Stimulated activated CD4-positive, alpha-beta T cell treated with anti-CD3 and anti-CD28 coated beads, TNF-alpha, amount 100 ng/mL, for 48 hours (primary cell): Measurements from ENCODE around the gene SDK2.

Source experiments
- DNase-seq, 3 donors: peaks; one replicate each; pipeline ENCODE4 v3.0.0-alpha.2; 2020; ENCODE audit warnings: low read depth in 3 of 3

Gene SDK2

DNA sequence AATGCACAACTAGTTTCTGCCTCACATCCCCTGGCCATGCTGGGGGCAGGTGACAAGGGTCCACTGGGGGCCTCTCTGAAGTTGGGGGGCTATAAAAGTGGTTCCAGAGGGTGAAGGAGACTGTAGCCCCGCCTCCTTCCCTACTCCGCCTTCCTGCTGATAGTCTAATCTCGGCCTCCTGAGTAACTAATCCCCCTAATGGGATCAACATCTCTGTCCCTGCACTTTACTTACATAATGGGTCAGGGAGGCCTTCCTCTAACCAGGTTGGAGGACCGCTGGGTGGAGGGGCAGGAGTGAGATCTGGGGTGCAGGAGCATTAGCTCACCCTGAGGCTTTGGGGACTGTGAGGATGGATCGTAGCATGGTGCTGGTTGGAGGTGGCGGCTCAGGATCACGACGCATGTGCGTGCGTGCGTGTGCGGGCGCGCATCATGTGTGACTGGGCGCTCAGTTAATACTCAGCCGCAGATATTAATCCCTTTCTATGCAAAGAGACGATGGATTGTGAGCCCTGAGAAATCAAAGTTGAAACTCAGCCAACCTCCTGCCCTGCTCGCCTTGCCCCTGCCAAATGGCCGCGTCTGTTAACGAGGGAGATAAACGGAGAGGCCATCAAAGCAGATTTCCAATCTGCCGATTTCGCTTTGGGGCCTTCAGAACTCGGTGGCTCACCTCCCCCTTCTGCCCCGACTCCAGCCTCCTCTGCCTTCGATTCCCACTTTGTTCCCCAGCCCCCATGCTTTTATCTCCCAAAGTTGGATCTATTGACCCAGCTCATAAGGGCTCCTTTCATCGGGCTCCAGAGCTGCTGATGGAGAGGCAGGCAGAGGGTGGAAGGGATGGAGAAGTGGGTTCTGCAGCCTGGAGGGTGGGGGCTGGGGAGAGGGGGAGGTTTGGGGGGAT lies 107.3 kb downstream of the SDK2 start:
- DNase-seq: no peak

DNA sequence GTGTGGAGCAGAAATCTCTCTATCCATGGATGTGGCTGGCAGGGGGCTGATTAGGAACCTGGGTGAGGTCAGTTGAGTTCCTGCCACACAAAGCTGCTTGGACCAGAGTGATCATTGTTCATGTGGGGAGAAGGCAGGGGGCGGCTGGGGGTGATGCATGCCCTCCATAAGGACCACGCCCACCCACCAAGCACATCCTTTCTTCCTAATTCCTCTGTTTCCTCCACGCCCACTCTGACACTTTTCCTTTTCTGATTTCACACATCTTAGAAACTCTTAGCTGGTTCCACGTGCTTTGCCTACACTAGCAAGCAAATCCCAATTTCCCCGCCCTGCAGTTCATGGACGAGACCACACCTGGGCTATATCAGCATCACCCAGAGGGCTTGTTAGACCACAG lies 108.5 kb downstream of the SDK2 start:
- DNase-seq: no peak

DNA sequence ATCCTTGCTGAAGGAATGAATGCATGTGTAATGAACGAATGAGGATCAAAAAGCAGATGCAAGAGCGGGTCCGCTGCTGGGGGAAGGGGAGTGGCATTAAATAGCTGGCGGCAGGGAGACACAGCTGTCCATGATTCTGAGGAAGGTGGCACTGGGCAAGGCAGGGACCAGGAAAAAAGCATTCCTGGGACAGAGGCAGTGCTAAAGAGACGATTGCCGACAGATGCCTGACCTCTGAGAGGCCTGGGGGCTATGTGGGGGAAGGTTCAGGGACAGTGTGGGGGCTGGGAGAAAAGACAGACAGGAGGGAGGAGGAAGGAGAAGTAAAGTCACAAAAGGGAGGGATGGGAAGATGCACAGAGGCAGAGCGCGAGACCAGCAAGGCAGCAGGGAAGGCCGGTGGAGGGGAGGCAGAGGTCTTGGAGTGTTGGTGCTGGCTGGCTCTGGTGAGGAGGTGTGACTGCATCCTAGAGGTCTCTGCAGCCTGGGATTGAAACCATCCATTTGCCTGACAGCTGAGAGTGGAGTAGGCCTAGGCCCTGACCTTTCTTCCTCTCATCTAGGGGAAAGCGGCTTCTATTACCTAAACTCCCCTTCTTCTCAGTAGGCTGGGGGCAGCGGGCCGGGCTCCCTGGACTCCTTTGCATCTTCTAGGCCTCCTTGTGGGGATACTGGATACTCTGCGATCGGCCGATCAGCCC lies 109.9 kb downstream of the SDK2 start:
- DNase-seq: no peak

DNA sequence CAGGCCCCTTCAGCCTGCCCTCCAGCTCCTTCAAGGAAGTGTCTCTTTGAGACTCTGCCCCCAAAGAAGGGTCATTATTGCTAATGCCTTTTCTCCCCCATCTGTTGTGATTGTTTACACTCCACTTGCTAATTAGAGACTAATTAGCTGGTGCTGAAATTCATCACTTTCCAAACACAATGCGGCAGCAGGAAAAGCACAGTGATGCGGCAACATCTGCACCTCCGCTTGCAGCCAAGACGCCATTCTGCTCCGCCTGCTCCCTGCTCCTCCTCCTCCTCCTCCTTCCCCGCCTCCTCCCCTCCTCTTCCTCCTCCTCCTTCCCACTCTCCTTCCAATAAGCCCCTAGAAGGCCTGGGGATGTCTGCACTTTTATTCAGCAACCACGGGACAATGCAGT lies 110.5 kb downstream of the SDK2 start:
- DNase-seq: no peak

DNA sequence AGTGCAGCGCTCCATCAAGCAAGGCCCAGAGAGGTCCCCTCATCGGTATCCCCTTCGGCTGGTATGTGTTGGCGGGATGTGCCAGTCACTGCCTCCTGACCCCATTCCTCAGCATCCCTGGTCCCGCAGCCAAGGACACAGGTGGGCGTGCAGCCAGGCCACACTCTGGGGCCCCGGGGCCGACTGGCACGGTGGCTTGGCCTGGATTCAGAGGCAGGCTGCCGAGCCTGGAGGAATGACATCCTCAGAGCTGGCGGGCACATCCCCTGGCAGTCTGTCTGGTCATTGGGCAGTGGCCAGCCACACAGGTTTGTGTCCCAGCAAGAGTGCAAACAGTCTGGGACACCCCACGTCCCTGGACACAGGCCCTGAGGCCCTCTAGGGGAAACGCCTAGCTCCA lies 111.1 kb downstream of the SDK2 start:
- DNase-seq: no peak

DNA sequence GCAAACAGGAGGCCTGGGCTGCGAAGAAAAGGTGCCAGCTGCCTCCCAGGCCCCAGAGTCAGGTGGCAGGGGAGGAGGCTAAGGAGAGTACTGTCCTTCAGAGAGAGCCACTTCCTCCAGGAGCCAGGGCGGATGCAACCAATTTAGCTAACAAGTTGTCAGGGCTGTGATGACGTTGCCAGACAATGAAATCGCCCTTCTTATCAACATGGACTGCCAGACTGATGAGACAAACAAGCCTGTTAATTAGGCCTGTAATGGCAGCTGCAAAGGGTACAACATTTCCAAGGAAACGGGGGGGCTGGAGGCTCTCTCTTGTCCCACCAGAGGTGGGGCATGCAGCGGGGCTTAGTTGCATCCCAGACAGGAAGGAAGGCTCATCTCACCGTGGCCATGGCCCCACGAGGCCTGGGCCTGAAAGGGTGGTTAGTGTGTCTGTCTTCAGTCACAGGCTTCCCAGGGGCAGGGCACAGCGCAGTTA lies 111.8 kb downstream of the SDK2 start:
- DNase-seq: no peak

DNA sequence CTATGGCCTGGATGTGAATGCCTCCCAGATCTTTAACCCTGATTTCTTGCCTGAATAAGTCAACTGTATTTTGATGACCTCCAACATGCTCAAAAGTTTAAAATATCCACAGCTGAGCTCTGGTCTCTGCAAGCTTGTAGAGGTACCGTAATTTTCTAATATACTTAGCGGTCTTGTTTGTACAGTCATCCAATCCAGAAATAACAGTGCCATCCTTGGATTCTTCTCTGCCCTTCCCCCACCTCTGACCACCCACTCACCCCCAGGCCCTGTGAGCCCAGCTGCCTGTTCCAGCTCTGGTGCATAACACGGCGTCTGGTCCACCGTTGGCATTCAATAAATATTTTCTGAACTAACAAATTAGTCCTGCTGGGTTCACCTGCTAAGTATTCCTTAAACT lies 113.1 kb downstream of the SDK2 start:
- DNase-seq: no peak

DNA sequence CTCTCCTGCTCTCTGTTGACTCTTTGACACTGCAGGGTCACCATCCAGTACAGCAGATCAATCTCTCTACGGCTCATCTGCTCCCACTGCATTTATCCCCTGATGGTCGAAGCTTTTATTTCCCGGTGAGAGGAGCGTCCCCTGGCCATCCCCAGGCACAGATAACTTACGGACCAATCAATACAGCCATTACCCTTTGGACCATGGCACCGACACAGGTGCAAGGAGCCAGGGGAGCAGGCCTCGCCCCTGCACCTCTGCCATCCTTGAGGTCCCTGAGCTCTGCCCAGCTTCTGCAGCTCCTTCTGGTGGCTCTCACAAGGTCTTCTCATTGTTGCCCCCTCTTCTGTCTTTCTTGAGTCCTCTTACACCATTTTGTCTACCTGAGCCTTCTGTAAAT lies 115.6 kb downstream of the SDK2 start:
- DNase-seq: no peak

DNA sequence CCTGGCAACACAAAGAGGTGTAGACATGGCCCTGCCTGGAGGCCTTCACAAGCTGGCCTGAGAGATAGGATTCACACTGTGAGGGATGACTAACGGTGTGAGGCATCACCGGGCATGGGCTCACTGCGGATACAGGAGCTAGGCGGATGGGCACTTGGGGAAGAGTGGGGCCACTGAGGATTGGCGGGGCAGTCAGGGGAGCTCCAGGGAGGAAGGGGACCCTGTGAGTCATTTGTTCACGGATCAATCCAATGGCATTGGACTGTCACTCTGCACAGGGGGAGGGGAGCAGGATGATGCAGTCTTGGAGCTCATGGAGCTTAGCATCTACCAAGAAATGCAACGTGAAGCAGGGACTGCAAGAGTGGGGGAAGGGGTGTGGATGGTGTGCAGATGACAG lies 117.3 kb downstream of the SDK2 start:
- DNase-seq: no peak

DNA sequence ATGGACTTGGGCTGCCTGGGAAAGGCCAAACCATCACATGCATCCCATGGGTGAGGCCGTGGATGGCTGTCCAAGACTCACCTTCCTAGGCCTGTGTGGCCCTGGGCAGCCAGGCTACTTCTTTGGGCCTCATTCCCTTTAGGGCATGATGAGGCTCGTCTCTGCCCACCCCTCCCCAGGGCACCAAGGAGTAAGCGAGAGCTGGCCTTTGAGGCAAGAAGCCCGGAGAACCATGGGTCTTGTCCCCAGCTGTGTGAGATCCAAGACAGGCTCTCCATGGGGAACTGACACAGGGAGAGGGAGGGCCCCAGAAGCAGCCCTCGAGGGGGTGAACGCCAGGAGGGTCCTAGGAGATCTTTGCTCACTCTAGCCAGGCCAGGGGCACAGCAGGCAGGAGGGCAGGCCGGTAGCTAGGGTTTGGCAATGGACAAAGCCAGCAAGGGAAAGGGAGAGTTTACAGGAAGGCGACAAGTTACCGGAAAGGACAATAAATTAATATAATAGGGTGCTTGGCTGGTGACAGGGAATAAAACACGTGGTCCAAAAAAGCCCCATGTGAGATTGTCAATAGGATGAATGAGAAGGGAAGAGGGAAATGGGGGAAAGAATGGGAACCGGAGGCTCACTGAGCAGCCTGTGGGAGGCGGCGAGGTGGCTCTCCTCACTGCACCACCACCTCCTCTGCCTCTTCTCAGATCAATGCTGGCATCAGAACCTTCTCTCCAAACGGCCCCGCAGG lies 119.1 kb downstream of the SDK2 start:
- no peak for DNase-seq

DNA sequence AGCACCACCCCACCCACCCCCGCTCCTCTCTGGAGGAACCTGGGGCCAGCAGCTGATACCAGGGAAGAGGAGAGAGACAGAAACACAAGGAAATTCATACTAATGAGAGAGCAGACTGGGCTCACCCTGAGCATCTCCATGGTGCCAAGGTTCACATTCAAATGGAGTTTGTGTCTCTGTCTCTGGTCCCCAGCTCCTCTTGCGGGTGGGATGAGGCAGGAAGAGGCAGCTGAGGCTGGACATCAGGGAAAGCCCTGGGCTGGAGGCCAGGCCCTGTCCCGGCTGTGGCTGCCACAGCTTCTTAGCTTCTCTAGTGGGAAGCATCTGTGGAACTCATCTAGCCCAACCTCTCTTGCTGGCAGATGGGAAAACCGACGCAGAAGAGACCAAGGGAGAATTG lies 121.5 kb downstream of the SDK2 start:
- DNase-seq: no peak

DNA sequence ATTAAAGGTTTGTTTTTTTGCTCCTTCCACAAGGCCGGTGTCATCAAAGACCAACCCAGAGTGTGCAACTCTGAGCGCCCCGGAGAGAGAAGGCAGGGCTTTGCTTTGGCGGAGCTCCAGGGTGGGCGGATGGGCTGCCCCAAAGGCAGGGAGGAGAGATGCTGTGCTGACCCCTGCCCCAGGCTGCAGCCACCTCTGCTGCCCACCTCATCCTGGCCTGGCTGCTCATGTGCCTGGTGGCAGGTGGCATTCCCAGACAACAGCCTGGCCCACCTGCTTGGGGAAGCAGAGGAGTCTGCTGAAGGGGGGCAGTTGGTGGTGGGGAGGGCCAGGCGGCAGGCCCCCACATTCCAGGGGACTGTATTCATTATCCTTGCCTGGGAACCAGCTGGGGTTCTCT lies 122.1 kb downstream of the SDK2 start:
- no peak for DNase-seq

DNA sequence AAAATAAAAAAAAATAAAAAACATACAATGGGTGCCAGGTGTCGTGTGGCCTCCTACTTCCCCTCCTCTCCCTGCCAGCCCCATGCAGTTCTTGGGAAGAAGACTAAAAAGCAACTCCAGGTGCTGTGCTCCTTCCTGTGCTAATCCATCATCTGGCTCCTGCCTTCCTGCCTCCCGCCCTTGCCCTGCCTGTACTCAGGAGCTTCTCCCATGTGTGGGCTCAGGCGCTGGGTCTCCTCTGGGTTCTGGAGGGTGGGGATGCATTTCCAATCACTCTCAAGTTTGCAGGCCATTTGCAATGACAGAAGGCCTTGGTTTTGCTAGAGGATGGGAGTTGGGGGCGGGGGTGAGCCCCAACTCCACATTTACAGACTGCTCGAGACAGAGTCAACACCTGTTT lies 122.9 kb downstream of the SDK2 start:
- no peak for DNase-seq

DNA sequence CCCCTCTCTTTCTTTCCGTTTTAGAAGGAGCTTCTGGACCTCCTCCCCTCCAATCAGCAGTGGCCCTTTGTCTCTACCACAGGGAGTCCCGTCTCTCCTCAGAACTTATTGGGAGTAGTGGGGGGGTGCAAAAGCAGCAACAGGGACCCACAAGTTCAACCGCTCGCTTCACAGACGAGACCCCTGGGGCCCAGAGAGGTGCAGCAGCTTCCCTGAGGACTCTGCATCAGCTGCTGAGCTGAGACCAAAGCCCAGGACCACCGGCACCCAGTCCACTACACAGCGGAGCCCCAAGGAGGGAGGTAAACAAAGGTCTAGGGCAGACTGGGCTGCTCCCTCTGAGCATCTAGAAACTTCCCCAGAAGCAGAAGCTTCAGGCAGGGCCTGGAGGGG lies 123.9 kb downstream of the SDK2 start:
- no peak for DNase-seq

DNA sequence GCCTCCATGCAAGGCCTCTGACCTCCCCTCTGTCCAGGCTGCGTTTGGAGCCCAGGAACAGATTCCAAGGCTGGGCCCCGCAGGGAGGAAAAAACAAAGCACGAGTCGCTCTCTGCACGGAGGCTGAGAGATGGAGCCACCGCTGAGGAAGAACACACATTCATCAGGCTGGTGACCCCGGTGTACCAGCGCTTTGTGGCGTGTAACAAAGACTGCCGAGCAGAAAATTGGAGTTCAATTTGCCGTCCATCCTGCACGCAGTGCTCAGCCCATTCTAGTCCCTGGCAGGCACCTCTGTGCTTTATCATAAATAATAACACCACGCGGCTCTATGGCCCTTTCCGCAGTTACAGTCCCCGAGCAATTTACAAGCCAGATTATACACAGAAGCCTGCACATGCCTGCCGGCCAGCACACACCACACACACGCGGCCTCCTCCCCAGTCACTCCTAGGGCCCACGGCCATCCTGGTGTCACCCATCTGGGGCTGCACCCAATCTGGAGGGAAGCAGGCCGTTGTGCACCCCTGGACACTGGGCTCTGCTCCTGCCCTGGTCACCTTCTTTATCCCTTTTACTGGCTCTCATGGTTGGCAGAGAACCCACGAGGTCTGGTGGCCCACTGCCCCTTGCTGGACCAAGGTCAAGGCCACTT lies 124.4 kb downstream of the SDK2 start:
- no peak for DNase-seq

DNA sequence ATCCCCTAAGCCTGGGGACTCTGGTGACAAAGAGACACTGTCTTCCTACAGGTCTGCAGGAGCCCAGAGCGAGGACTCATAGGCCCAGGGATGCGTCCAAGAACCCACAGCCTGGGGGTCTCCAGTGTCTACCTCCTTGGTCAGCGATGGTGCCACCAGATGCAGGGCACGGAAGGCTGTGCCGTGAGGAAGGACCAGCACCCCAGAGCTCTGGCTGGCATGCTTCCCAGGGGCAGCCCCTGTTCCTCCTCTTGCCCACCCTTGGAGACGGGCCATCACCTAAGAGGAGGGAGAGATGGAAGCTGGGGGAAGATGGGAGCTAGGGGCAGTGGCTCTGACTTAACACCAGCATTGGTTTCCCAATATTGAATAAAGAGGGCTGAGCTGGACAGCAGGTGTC lies 125.2 kb downstream of the SDK2 start:
- DNase-seq: no peak

DNA sequence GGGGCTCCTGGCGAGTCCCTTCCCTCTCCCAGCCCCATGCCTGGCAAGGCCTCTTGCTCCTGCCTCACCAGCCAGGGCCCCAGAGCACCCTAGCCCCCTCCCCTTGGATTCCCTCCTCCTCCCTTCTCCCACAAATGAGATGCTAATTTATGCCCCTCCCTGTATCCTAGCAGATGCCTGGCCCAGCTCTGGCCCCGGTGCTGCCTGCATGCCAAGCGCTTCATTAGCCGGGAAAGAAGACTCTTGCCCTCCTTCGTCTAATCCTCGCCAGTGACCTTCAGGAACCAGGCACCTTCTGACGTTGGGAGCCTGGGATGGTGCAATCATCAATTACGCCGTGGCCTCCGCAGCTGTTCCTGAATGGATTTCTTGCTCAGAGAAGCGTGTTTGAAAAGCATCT lies 127.8 kb downstream of the SDK2 start:
- no peak for DNase-seq

DNA sequence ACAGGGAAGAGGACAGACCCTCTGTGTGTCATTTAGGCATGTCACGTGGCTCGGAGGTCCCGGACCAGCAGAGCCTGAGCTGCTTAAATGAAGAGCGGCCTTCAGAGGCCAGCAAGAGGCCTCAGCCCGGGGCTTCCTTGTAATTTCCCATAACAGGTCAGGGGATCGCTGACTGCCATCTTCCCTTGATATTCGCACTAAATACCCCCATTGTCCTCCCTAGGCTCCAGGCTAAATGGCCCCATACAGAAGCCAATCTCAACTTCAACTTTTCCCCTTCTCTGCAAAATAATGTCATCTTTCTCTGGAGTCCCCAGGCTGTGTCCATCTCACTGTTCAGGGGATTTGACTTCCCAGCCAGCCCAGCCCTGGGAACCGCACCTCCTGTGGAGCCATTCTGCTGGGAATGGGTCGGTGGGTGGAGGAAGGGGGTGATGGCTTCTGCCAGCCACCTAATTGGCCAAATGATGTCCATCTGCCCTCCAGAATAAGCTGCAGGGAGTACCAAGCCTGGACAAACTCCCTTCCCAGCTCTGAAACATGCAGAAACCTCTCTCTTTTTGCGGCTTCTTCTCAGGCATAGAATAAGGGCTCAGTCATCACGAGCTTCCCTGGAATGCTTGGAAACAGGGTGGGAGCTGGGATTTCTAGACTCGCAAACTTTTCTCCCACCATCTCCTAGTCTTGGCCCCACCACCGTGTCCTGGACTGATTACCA lies 129.9 kb downstream of the SDK2 start:
- DNase-seq: no peak

DNA sequence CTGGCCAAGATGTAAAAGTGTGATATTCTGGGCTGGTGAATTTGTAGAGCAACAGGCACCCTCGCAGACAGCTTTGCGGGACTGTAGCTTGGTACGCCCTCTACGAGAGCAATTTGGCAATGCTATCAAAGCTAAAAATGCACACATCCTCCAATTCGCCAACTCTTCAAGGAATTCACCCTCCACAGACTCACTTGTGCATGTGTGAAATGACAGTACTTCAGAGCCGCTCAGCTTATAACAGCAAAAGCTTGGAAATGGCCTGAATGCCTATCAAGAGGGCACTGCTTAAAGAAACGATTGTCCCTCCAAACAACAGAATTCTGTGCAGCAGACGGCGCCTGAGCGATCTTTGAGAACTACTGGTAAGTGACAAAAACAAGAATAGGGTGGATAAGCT lies 130.8 kb downstream of the SDK2 start:
- no peak for DNase-seq

DNA sequence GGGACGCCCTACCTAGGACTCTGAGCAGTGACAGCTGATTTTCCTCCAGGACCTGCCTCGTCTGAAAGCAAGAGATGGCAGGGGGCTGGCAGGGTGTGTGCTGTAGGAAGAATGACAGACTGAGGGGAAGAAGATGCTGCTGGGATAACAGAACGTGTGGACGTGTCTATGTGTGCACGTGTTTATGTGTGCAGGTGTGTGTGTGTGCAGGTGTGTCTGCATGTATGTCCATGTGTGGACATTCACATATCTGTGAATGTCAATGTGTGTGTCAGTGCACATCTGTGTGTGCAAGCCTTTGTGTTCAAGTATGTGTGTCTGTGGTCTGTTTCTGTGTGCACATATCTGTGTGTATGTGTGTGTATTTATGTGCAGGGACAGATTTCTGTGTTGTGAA lies 132.5 kb downstream of the SDK2 start:
- no peak for DNase-seq

DNA sequence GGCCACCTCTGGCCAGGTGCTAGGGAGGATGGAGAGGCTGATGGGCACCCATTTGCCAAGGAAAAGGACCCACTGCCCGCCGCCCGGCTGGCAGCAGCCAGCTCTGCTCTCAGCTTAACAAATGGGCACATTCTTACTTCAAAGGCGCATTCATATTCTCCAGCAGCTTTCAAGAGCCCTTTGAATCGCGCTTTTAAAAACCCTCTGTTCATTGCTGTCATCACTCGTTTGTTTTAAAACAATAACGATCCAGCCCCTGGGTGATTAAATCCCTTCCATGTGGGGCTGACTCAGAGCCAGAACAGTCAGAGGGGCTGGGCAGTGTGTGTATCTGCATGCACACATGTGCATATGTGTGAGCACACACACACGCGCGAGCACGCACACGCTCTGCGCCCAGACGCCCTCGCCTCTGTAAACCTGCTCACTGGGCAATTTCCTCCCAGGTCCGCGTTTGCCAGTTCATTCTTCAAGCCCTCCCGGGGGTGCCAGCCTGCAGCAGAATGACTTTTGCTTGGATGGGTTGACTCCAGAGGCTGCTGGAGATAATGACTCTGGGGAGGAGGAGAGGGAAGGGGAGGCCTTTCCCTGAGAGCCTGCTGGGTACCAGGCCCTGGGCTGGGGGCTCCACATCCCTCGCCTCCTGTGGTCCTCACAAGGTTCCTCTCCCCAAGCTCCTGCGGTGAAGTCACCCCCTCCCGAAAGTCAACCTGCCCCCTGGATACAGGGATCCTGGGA lies 133.1 kb downstream of the SDK2 start:
- no peak for DNase-seq
